Putamen (tissue), 1 donor: ENCODE results near the gene MKI67.
"Not testable (repeated sequence)": the region's sequence is repeated elsewhere in the genome, so short reads cannot be mapped to it uniquely, and the experiment has no call there.

Source experiments
- DNase-seq: peaks from one replicate; pipeline ENCODE4 v3.0.0-alpha.2; 2016; ENCODE audit warnings: low spot score

Gene MKI67

GRCh38 chr10:128150045-128150493 lies 23.8 kb upstream of the MKI67 start:
- DNase-seq = peak; percentile 52

GRCh38 chr10:128149267-128150014 lies 23.2 kb upstream of the MKI67 start:
- DNase-seq = no peak

- DNase-seq = no peak
These were observed 21.4 kb upstream of the MKI67 start for GRCh38 chr10:128147669-128148068.

- DNase-seq = no peak
These were observed 20.8 kb upstream of the MKI67 start for GRCh38 chr10:128147064-128147463.

GRCh38 chr10:128144547-128144946 lies 18.3 kb upstream of the MKI67 start:
- DNase-seq = no peak

- no peak for DNase-seq
These were observed 17.3 kb upstream of the MKI67 start for GRCh38 chr10:128143531-128143930.

- DNase-seq = no peak
These were observed 14.2 kb upstream of the MKI67 start for GRCh38 chr10:128140425-128140824.

GRCh38 chr10:128138429-128138828 lies 12.2 kb upstream of the MKI67 start:
- not testable (repeated sequence) for DNase-seq

- DNase-seq = no peak
These were observed 11.7 kb upstream of the MKI67 start for GRCh38 chr10:128137877-128138276.

- no peak for DNase-seq
These were observed 3.8 kb upstream of the MKI67 start for GRCh38 chr10:128130051-128130450.

- no peak for DNase-seq
These were observed 2.4 kb upstream of the MKI67 start for GRCh38 chr10:128128582-128128981.

- no peak for DNase-seq
These were observed 743 bp downstream of the MKI67 start for GRCh38 chr10:128125416-128125943.

GRCh38 chr10:128124813-128125403 lies 1.3 kb downstream of the MKI67 start:
- DNase-seq = no peak

GRCh38 chr10:128123846-128124245 lies 2.4 kb downstream of the MKI67 start:
- DNase-seq = no peak

- DNase-seq = no peak
These were observed 3.3 kb downstream of the MKI67 start for GRCh38 chr10:128122931-128123330.

GRCh38 chr10:128121750-128122412 lies 4.3 kb downstream of the MKI67 start:
- no peak for DNase-seq

GRCh38 chr10:128116851-128117615 lies 9.2 kb downstream of the MKI67 start:
- DNase-seq = no peak

- no peak for DNase-seq
These were observed 10.0 kb downstream of the MKI67 start for GRCh38 chr10:128116187-128116586.

- DNase-seq = no peak
These were observed 10.9 kb downstream of the MKI67 start for GRCh38 chr10:128115356-128115755.

- no peak for DNase-seq
These were observed 11.3 kb downstream of the MKI67 start for GRCh38 chr10:128114901-128115300.

GRCh38 chr10:128113026-128113425 lies 13.2 kb downstream of the MKI67 start:
- DNase-seq = no peak

- DNase-seq = no peak
These were observed 14.5 kb downstream of the MKI67 start for GRCh38 chr10:128111696-128112095.
